Activated T-helper 1 cell treated with Interleukin-2 at 50 U/mL for 16 hours (primary cell): ENCODE measurements around the gene NUP93.
"Not testable (repeated sequence)": the region's sequence is repeated elsewhere in the genome, so short reads cannot be mapped to it uniquely, and the experiment has no call there.

Experiments
- DNase-seq: peaks from one replicate; pipeline ENCODE4 v3.0.0-alpha.2; 2020; ENCODE audit warnings: low read depth

NUP93 gene

GRCh38 chr16:56709443-56710040 is 20.4 kb upstream of the NUP93 start:
- DNase-seq: no peak

DNA sequence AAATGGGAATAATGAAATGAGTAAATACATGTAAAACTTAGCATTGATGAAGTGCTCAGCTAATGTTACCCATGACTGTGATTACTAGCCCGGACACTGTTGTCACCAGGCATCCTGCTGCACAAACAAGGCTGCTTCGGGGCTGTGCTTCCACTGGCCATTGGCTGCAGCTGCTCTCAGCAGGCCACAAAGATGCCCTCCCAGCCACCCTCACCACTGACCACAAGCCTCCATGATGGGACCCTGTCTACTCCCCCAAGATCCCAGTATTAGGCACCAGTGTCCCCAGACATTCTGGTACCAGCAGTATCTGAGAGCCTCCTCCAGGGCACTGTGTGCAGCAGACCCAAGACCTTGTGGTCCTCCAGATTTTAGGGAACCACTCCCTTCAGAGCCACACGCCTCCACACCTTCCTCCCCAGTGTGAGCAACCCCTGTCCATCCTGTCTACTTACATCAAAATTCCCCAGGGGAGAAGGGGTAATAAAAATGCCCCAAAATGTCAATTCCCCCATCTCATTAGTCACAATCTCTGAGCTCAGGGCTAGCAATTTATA is 19.7 kb upstream of the NUP93 start:
- no peak for DNase-seq

GRCh38 chr16:56711862-56712261 is 18.1 kb upstream of the NUP93 start:
- no peak for DNase-seq

- no peak for DNase-seq
Measured at GRCh38 chr16:56713794-56714193, 16.1 kb upstream of the NUP93 start.

- DNase-seq: no peak
Measured at GRCh38 chr16:56715126-56715525, 14.8 kb upstream of the NUP93 start.

DNA sequence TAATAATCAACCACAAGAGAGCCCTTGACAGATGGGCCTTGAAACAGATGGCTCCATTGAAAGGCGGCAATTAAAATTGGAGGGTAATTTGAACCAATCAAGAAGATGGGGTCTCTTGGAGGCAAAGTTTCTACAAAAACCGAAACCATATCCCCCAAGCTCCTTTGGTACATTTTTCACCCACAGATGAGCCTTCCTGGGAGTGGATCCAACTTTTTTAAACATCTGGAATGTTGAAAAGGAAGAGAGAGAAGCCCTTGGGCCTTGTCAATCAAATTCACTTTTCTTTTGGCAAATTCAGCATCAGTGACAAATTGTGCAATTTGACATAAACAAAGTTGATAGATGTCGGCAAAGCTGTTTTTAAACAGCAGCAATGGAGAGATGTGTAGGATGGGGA is 13.2 kb upstream of the NUP93 start:
- DNase-seq: no peak

DNA sequence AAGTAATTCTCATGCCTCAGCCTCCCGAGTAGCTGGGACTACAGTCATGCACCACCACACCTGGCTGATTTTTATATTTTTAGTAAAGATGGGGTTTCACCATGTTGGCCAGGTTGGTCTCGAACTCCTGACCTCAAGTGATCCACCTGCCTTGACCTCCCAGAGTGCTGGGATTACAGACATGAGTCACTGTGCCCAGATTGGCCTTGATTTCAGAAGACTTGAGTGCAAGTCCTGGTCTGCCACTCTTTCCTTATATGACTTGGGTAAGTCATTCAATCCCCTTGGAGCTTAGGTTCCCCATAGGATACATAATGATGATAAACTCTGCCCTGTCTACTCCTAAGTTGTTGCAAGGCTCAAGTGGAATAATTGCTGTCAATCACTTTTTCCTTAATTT is 12.4 kb upstream of the NUP93 start:
- DNase-seq: not testable (repeated sequence)

DNA sequence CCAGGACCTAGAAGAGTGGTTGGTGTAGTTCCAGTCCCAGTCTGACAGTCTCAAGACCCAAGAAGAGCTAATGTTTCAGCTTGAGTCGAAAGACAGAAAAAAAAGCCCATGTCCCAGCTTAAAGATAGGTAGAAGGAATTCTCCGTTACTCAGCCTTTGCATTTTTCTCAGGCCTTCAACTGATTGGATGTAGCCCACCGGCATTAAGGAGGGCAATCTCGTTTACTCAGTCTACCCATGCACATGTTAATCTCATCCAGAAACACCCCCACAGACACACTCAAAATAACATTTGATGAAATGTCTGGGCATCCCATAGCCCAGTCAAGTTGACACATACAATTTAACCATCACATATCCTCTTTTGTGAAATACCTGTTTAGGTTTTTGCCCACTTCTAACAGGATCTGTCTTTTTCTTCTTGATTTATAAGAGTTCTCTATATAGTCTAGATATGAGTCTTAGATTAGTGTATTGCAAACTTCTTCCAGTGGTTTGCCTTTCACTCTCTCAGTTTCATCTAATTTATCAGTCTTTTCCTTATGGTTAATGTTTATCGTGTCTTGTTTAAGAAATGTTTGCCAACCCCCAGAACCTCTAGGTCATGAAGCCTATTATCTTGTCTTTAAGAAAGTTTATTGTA is 7.6 kb upstream of the NUP93 start:
- no peak for DNase-seq

DNA sequence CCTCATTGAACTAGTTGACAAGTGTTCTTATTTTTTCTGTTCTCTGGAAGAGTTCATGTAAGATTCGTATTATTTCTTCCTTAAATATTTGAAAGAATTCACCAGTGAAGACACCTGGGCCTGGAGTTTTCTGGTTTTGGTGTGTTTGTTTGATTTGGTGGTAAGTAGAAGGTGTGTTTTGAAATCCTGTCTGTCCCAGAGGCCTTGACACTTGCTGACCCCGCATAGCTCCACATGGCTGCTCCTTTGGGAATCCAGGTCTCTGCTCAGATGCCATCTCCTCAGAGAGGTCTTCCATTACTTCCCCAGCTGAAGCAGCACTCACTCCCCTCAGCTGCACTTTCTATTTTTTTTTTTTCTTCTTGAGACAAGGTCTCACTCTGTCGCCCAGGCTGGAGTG is 5.7 kb upstream of the NUP93 start:
- no peak for DNase-seq

- no peak for DNase-seq
Measured at GRCh38 chr16:56726283-56726682, 3.6 kb upstream of the NUP93 start.

- no peak for DNase-seq
Measured at GRCh38 chr16:56726926-56727325, 3.0 kb upstream of the NUP93 start.

DNA sequence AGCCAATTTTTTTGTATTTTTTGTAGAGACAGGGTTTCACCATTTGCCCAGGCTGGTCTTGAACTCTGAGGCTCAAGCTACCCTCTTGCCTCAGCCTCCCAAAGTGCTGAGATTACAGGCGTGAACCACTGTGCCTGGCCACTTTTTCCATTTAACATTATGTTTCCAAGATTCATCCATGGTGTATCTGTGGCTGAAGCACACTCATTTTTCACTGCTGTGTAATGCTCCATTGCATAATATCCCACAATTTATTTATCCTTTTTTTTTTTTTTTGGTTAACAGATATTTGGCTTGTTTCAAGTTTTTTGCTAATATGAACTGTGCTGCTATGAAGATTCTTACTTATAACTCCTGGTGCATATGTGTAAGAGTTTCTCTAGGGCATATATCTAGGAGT is 1.9 kb upstream of the NUP93 start:
- DNase-seq: no peak

GRCh38 chr16:56728980-56729734 is 772 bp upstream of the NUP93 start:
- no peak for DNase-seq

DNA sequence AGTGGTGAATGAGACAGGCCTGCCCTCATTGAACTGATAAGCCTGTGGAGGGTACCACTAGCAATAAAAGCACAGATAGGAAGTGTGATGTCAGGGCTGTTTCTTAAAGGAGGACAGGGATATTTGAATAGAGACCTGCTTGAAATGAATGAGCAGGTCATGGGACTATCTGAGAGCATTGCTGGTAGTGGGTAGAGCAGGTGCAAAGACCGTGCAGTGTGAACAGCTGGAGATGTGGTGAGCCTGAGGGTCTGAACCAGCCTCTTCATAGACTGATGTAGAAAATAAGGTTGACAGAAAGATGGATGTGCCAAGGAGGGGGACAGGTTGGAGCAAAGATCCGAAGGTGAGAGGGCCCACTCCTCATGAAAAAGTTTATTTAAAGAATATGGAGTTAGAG is 2.4 kb downstream of the NUP93 start:
- DNase-seq: no peak

GRCh38 chr16:56732832-56733231 is 2.9 kb downstream of the NUP93 start:
- DNase-seq: no peak

- no peak for DNase-seq
Measured at GRCh38 chr16:56734429-56734828, 4.5 kb downstream of the NUP93 start.

DNA sequence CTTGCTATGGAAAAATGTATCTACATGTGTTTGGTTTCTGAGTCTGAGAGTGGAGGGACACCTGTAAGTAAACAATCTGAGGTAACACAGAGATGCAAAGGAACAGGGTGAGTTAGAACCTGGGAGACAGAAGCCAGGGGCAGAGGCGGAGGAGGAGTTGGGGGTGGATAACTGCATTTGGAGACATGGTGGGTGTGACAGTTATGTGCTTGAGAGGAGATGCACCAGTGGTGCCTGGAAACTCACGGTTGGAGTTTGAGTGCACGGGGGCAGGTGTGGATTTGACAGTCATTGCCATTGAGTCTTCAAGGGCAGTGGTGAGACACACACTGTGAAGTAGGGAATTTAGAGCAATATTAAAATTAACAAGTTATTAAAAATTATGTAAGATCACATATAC is 6.5 kb downstream of the NUP93 start:
- DNase-seq: no peak

- DNase-seq: no peak
Measured at GRCh38 chr16:56737539-56737938, 7.6 kb downstream of the NUP93 start.

DNA sequence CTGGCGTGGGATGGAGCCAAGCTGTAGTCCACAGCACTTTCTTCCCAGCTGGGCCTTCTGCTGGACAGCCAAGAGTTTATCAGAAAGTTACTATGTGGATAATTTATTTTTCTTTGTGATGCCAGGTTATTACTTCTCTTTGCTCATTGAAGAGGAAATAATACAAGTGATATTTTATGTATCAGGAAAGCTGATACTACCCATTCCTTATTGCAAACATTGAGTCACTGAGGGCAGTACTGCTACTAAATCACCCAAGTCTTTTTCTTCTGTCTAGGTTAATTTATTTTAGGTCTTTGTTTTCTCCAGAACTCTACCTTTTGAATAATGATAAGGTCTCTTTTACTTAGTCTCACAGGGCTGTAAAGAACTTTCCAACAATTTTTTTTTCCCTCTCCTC is 8.3 kb downstream of the NUP93 start:
- DNase-seq: no peak

DNA sequence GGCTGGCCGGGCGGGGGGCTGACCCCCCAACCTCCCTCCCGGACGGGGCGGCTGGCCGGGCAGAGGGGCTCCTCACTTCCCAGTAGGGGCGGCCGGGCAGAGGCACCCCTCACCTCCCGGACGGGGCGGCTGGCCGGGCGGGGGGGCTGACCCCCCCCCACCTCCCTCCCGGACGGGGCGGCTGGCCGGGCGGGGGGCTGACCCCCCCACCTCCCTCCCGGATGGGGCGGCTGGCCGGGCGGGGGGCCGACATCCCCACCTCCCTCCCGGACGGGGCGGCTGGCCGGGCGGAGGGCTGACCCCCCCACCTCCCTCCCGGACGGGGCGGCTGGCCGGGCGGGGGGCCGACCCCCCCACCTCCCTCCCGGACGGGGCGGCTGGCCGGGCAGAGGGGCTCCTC is 9.4 kb downstream of the NUP93 start:
- DNase-seq: not testable (repeated sequence)

- no peak for DNase-seq
Measured at GRCh38 chr16:56741399-56741798, 11.5 kb downstream of the NUP93 start.

DNA sequence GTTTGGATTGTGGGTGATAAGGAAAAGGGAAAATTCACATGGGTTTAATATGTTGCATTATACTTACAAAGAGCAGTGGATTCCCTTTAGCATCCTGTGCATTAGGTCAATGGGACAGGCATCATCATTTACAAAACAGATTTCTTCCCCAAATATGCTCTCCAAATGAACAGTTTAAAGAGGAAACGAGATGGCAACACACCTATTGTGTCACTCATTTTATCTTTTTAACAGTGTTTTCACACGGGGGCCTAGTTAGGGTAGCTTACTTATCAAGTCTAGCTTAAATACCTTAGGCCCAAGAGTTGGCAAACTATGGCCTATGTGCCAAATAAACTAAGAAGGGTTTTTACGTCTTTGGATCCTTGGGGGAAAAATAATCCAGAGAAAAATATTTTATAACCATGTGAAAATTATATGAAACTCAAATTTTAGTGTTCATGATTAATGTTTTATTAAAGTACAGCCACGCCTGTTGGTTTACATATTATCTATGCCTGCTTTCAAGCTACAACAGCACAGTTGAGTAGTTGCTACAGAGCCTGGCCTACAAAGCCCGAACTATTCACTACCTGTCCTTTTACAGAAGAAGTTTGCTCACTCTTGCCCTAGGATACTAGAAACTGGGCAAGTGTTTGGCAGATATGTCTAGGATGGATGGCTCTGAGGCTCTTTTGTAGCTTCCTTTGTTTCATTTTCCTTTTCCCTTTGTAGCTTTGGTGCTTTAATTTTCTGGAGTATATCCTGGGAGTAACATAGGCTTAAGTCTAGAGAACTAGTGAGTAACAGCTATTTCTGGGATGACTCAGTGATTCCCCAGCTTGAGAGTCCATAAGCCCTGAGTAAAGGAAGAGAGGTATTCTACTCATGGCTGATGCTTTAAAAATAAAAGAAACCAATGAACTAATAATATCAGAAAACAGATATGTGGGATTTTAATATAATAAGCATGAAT is 12.4 kb downstream of the NUP93 start:
- DNase-seq: no peak
